Colon (tissue), 2 donors: ENCODE data around the gene CNTRL.
"Not testable (repeated sequence)": the region's sequence is repeated elsewhere in the genome, so short reads cannot be mapped to it uniquely, and the experiment has no call there.

Experiments
- FAIRE-seq: peaks from 2 replicates; lab custom pipeline; 2012; peaks lifted over from hg19 to GRCh38; lab: Jason Lieb, UNC
- donor health status: control.
- donor health status: control.

CNTRL gene

GRCh38 chr9:121071370-121071755 lies 3.4 kb upstream of the CNTRL start:
- FAIRE-seq: no peak

GRCh38 chr9:121071756-121072421 lies 2.9 kb upstream of the CNTRL start:
- FAIRE-seq: no peak

GRCh38 chr9:121073038-121073437 lies 1.7 kb upstream of the CNTRL start:
- FAIRE-seq: no peak

GRCh38 chr9:121075251-121076036 lies 689 bp downstream of the CNTRL start:
- FAIRE-seq: no peak

GRCh38 chr9:121082075-121082474 lies 7.3 kb downstream of the CNTRL start:
- no peak for FAIRE-seq

GRCh38 chr9:121085661-121086060 lies 10.9 kb downstream of the CNTRL start:
- no peak for FAIRE-seq

GRCh38 chr9:121088576-121088975 lies 13.8 kb downstream of the CNTRL start:
- no peak for FAIRE-seq

- not testable (repeated sequence) for FAIRE-seq
Measured at GRCh38 chr9:121090743-121091142, 16.0 kb downstream of the CNTRL start.

GRCh38 chr9:121095057-121095456 lies 20.3 kb downstream of the CNTRL start:
- FAIRE-seq: no peak

- no peak for FAIRE-seq
Measured at GRCh38 chr9:121098567-121099198, 23.9 kb downstream of the CNTRL start.

GRCh38 chr9:121104054-121104453 lies 29.3 kb downstream of the CNTRL start:
- not testable (repeated sequence) for FAIRE-seq

- no peak for FAIRE-seq
Measured at GRCh38 chr9:121105531-121105930, 30.8 kb downstream of the CNTRL start.

GRCh38 chr9:121107029-121107428 lies 32.3 kb downstream of the CNTRL start:
- no peak for FAIRE-seq

GRCh38 chr9:121107881-121108280 lies 33.1 kb downstream of the CNTRL start:
- no peak for FAIRE-seq

GRCh38 chr9:121115466-121115865 lies 40.7 kb downstream of the CNTRL start:
- no peak for FAIRE-seq

GRCh38 chr9:121118266-121118665 lies 43.5 kb downstream of the CNTRL start:
- no peak for FAIRE-seq

- no peak for FAIRE-seq
Measured at GRCh38 chr9:121120386-121120785, 45.6 kb downstream of the CNTRL start.

GRCh38 chr9:121121582-121122087 lies 46.9 kb downstream of the CNTRL start:
- FAIRE-seq: peak; percentile 66

GRCh38 chr9:121122246-121123032 lies 47.7 kb downstream of the CNTRL start:
- FAIRE-seq: no peak

GRCh38 chr9:121123816-121124535 lies 49.2 kb downstream of the CNTRL start:
- no peak for FAIRE-seq

- FAIRE-seq: no peak
Measured at GRCh38 chr9:121125590-121125989, 50.8 kb downstream of the CNTRL start.
